ENCODE data around the gene ATF6. TPM values are rescaled to one million over a fixed set of nuclear protein-coding genes. Genes with fewer than 3 reads are reported as not detected.

The ATF6 gene
- total RNA-seq, 1 experiment from 2014 or later: 16.4 TPM

- ChIA-PET CTCF (no interaction called here), POLR2A (no interaction called here)
- Histone ChIP-seq H3K9me3 (ENCODE audit: control insufficient read depth, insufficient read depth, low read depth, low read length) (no peaks in the 10 kb centered on the region), H3K36me3 (ENCODE audit: control insufficient read depth, insufficient read depth, low read length) (no peaks in the 10 kb centered on the region), H3K27me3 (ENCODE audit: control insufficient read depth, insufficient read depth, low read length) (no peaks in the 10 kb centered on the region), H3K4me1 (ENCODE audit: control insufficient read depth, insufficient read depth, low read length) (no peaks in the 10 kb centered on the region), H3K4me3 (ENCODE audit: low read depth in 2 of 2, low read length in 2 of 2) (no peak overlapping the region), H3K27ac (ENCODE audit: low read length) (no peak overlapping the region)
- in situ Hi-C loops (cut with HindIII; ENCODE audit: low pct_unique_long_range_greater_than_20kb, low sequenced_read_pairs): no loop called here
- ATAC-seq (no peak), DNase-seq (ENCODE audit: low read depth, low spot score) (no peak)
- TF ChIP-seq POLR2AphosphoS5 (IDR thresholded peaks at IDR 0.05; ENCODE audit: low read depth, low read length) (no peak), SIN3A (IDR thresholded peaks at IDR 0.05; ENCODE audit: borderline replicate concordance, insufficient read depth, low read depth, low read length) (no peak), REST (IDR thresholded peaks at IDR 0.05; ENCODE audit: insufficient read depth in 1 of 2, low read depth in 2 of 2, low read length in 1 of 2) (no peak), CTCF (IDR thresholded peaks at IDR 0.05) (no peak), TCF7L2 (IDR thresholded peaks at IDR 0.05; ENCODE audit: low read depth, low read length) (no peak)
- no TSS peak for BruUV-seq (replicated peaks)
- intact Hi-C loops (cut with micrococcal nuclease; ENCODE audit: unreplicated experiment): no loop called here
These were observed 134.0 kb downstream of the ATF6 start for GRCh38 chr1:161900160-161900559.

GRCh38 chr1:161902182-161902581, 136.1 kb downstream of the ATF6 start:
- Histone ChIP-seq H3K9me3 (ENCODE audit: control insufficient read depth, insufficient read depth, low read depth, low read length) (no peaks in the 10 kb centered on the region), H3K4me3 (ENCODE audit: low read depth in 2 of 2, low read length in 2 of 2) (no peak overlapping the region), H3K27ac (ENCODE audit: low read length) (no peak overlapping the region), H3K36me3 (ENCODE audit: control insufficient read depth, insufficient read depth, low read length) (no peaks in the 10 kb centered on the region), H3K4me1 (ENCODE audit: control insufficient read depth, insufficient read depth, low read length) (no peaks in the 10 kb centered on the region), H3K27me3 (ENCODE audit: control insufficient read depth, insufficient read depth, low read length) (no peaks in the 10 kb centered on the region)
- POLR2A ChIA-PET: no interaction called here
- no TSS peak for BruUV-seq (replicated peaks)
- in situ Hi-C loops (cut with HindIII; ENCODE audit: low pct_unique_long_range_greater_than_20kb, low sequenced_read_pairs): no loop called here
- ATAC-seq (no peak), DNase-seq (ENCODE audit: low read depth, low spot score) (no peak)
- CTCF ChIA-PET: no interaction called here
- intact Hi-C loops (cut with micrococcal nuclease; ENCODE audit: unreplicated experiment): no loop called here
- no peak for TF ChIP-seq POLR2AphosphoS5 (IDR thresholded peaks at IDR 0.05; ENCODE audit: low read depth, low read length)
- no peak for TF ChIP-seq SIN3A (IDR thresholded peaks at IDR 0.05; ENCODE audit: borderline replicate concordance, insufficient read depth, low read depth, low read length)
- no peak for TF ChIP-seq CTCF (IDR thresholded peaks at IDR 0.05)
- TF ChIP-seq REST (IDR thresholded peaks at IDR 0.05; ENCODE audit: insufficient read depth in 1 of 2, low read depth in 2 of 2, low read length in 1 of 2): no peak
- TF ChIP-seq TCF7L2 (IDR thresholded peaks at IDR 0.05; ENCODE audit: low read depth, low read length): no peak

Measured in Panc1 (cell line).